NCI-H1048 (cell line): Measurements from ENCODE around the gene WDR90.

Experiments
- DNase-seq: peaks from one replicate; lab custom pipeline; 2025; lab: John Stamatoyannopoulos, UW

The WDR90 gene

GRCh38 chr16:626787-627453, 22.2 kb upstream of the WDR90 start:
- DNase-seq: no peak

- DNase-seq: no peak
Measured at GRCh38 chr16:627454-628239, 21.5 kb upstream of the WDR90 start.

- no peak for DNase-seq
Measured at GRCh38 chr16:628321-629061, 20.7 kb upstream of the WDR90 start.

GRCh38 chr16:629185-629832, 19.9 kb upstream of the WDR90 start:
- no peak for DNase-seq

GRCh38 chr16:629833-630248, 19.3 kb upstream of the WDR90 start:
- no peak for DNase-seq

GRCh38 chr16:630249-630814, 18.8 kb upstream of the WDR90 start:
- DNase-seq: no peak

- no peak for DNase-seq
Measured at GRCh38 chr16:630815-631405, 18.3 kb upstream of the WDR90 start, which contains the start of gene WFIKKN1. TSS of gene WFIKKN1 (plus strand) at chr16:630985. CDS start at chr16:631254, 269 bp downstream.

- DNase-seq: no peak
Measured at GRCh38 chr16:631808-632358, 17.3 kb upstream of the WDR90 start.

- no peak for DNase-seq
Measured at GRCh38 chr16:632486-633335, 16.5 kb upstream of the WDR90 start.

- no peak for DNase-seq
Measured at GRCh38 chr16:633336-634050, 15.7 kb upstream of the WDR90 start.

GRCh38 chr16:634051-634670, 15.0 kb upstream of the WDR90 start:
- no peak for DNase-seq

- no peak for DNase-seq
Measured at GRCh38 chr16:634996-635395, 14.2 kb upstream of the WDR90 start.

- DNase-seq: no peak
Measured at GRCh38 chr16:635573-636205, 13.5 kb upstream of the WDR90 start.

- peak; percentile 66 for DNase-seq
Measured at GRCh38 chr16:636206-637080, 12.7 kb upstream of the WDR90 start, which contains the start of gene METTL26. TSS of gene METTL26 (minus strand) at chr16:636305. CDS start at chr16:636290, 15 bp downstream.

GRCh38 chr16:637081-638018, 11.8 kb upstream of the WDR90 start:
- no peak for DNase-seq

- DNase-seq: no peak
Measured at GRCh38 chr16:638034-638543, 11.1 kb upstream of the WDR90 start.
